Right lobe of liver (tissue), 4 donors: Measurements from ENCODE around the gene GAS2L1.

ENCODE experiments used
- CTCF ChIP-seq, 4 donors: fragments of 200-600 bp in 3 of 4; fragments of 450-650 bp in 1 of 4; IDR thresholded peaks; one replicate each; pipeline versions ENCODE4 v1.5.1 to v1.8.0; 2016 to 2022; ENCODE audit warnings: antibody characterized with exemption in 4 of 4, mild to moderate bottlenecking in 2 of 4
- POLR2A ChIP-seq: fragments of 450-650 bp; IDR thresholded peaks from one replicate; pipeline ENCODE4 v1.6.1; 2017; ENCODE audit warnings: antibody characterized with exemption, mild to moderate bottlenecking
- donor health status: DM: no; HTN: no; CAD: no.
- donor health status: DM: no; HTN: no; CAD: no.
- donor health status: DM: no; HTN: yes; CAD: no.

GRCh38 chr22:29343313-29343805, 36.9 kb downstream of the GAS2L1 start:
- TF ChIP-seq POLR2A (no peak), CTCF (IDR thresholded peaks at IDR 0.05) (no peak)
